MM.1S (cell line): ENCODE measurements around the gene ZBTB12.

Source experiments
- DNase-seq: peaks from one replicate; pipeline ENCODE4 v3.0.0-alpha.2; 2015
- H2AFZ ChIP-seq: fragments of 300-600 bp; sonication (generic); 2 replicates; pipeline ENCODE4 v1.6.0; 2016; ENCODE audit warnings: antibody characterized with exemption, low read length
- H3F3A ChIP-seq: fragments of 300-600 bp; sonication (generic); 2 replicates; pipeline ENCODE4 v1.6.1; 2016; ENCODE audit warnings: mild to moderate bottlenecking, antibody characterized with exemption, low read length, moderate library complexity, mixed read lengths; ENCODE audit not compliant: insufficient read depth
- H3K27ac ChIP-seq: fragments of 300-600 bp; sonication (generic); 2 replicates; pipeline ENCODE4 v1.5.1; 2016; ENCODE audit warnings: mild to moderate bottlenecking, low read length
- H3K27me3 ChIP-seq: fragments of 300-600 bp; sonication (generic); replicated peaks from 2 replicates; pipeline ENCODE4 v1.6.0; 2016; ENCODE audit warnings: low read length; ENCODE audit not compliant: insufficient read depth
- H3K36me3 ChIP-seq: fragments of 300-600 bp; sonication (generic); replicated peaks from 2 replicates; pipeline ENCODE4 v1.6.1; 2016; ENCODE audit warnings: mild to moderate bottlenecking, low read length, mixed read lengths; ENCODE audit not compliant: insufficient read depth
- H3K4me1 ChIP-seq: fragments of 300-600 bp; sonication (generic); 2 replicates; pipeline ENCODE4 v1.6.1; 2016; ENCODE audit warnings: low read length, mixed read lengths
- H3K4me2 ChIP-seq: fragments of 300-600 bp; sonication (generic); 2 replicates; pipeline ENCODE4 v1.6.0; 2016; ENCODE audit warnings: low read depth, low read length
- H3K4me3 ChIP-seq: fragments of 300-600 bp; sonication (generic); 2 replicates; pipeline ENCODE4 v1.5.1; 2016; ENCODE audit warnings: low read length, mixed read lengths
- H3K79me2 ChIP-seq: fragments of 300-600 bp; sonication (generic); 2 replicates; pipeline ENCODE4 v1.6.1; 2016; ENCODE audit warnings: mixed run types, low read length, mixed read lengths
- H3K9ac ChIP-seq: fragments of 300-600 bp; sonication (generic); 2 replicates; pipeline ENCODE4 v1.6.1; 2016; ENCODE audit warnings: low read length, mixed read lengths
- H3K9me2 ChIP-seq: fragments of 300-600 bp; sonication (generic); replicated peaks from 2 replicates; pipeline ENCODE4 v1.6.1; 2016; ENCODE audit warnings: mild to moderate bottlenecking, low read length, mixed read lengths; ENCODE audit not compliant: insufficient read depth
- H3K9me3 ChIP-seq: fragments of 300-600 bp; sonication (generic); replicated peaks from 2 replicates; pipeline ENCODE4 v1.6.1; 2016; ENCODE audit warnings: mild to moderate bottlenecking, low read length, mixed read lengths; ENCODE audit not compliant: insufficient read depth
- H4K20me1 ChIP-seq: fragments of 300-600 bp; sonication (generic); 2 replicates; pipeline ENCODE4 v1.6.1; 2016; ENCODE audit warnings: mild to moderate bottlenecking, low read length, moderate library complexity, mixed read lengths; ENCODE audit not compliant: insufficient read depth
- EZH2 ChIP-seq: fragments of 300-600 bp; sonication (generic); optimal IDR thresholded peaks from 2 replicates; pipeline ENCODE3; 2017; ENCODE audit warnings: low read depth, mild to moderate bottlenecking, antibody characterized with exemption, low read length, mixed read lengths
- EZH2phosphoT487 ChIP-seq: fragments of 300-600 bp; sonication (generic); IDR thresholded peaks from 2 replicates; pipeline ENCODE4 v1.6.1; 2018; ENCODE audit warnings: antibody characterized with exemption, low read length
- TF ChIP-seq, protein P1 (sequence below): fragments of 300-600 bp; sonication (generic); IDR thresholded peaks from 2 replicates; pipeline ENCODE4 v1.5.1; 2016; ENCODE audit warnings: antibody characterized with exemption, low read length, mixed read lengths

Gene ZBTB12

DNA sequence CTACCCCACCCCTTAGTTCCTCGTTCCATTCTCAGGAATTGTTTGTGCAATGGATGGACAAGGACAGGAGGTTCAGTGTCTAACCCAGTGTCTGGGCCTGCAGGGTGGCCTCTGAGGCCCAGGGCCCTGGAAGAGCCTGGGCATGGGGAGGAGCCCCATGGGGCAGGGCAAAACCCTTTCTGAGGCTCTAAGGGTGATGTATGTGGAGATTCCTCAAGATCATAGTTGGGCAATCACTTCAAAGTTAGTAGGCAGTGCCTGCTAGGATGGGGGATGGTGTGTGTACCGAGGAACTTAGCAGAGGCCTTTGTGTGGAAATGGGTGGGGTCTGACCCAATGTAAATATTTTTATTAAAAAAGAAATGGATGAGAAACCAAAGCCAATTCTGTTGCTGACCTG is 18.9 kb upstream of the ZBTB12 start:
- no peak overlapping the region for H3K4me2 ChIP-seq
- no peak overlapping the region for H3K27ac ChIP-seq
- no peaks in the 10 kb centered on the region for H3F3A ChIP-seq
- no peak overlapping the region for H3K9ac ChIP-seq
- no peaks in the 10 kb centered on the region for H3K4me1 ChIP-seq
- H3K36me3 ChIP-seq: no peaks in the 10 kb centered on the region
- H2AFZ ChIP-seq: no peak overlapping the region
- H3K4me3 ChIP-seq: no peak overlapping the region
- no peaks in the 10 kb centered on the region for H3K9me3 ChIP-seq
- DNase-seq: no peak
- H3K9me2 ChIP-seq: no peaks in the 10 kb centered on the region
- no peaks in the 10 kb centered on the region for H3K27me3 ChIP-seq
- no peak for TF ChIP-seq EZH2phosphoT487
- TF ChIP-seq EZH2: no peak
- TF ChIP-seq, protein P1, sequence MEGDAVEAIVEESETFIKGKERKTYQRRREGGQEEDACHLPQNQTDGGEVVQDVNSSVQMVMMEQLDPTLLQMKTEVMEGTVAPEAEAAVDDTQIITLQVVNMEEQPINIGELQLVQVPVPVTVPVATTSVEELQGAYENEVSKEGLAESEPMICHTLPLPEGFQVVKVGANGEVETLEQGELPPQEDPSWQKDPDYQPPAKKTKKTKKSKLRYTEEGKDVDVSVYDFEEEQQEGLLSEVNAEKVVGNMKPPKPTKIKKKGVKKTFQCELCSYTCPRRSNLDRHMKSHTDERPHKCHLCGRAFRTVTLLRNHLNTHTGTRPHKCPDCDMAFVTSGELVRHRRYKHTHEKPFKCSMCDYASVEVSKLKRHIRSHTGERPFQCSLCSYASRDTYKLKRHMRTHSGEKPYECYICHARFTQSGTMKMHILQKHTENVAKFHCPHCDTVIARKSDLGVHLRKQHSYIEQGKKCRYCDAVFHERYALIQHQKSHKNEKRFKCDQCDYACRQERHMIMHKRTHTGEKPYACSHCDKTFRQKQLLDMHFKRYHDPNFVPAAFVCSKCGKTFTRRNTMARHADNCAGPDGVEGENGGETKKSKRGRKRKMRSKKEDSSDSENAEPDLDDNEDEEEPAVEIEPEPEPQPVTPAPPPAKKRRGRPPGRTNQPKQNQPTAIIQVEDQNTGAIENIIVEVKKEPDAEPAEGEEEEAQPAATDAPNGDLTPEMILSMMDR: no peak
- H3K79me2 ChIP-seq: no peaks in the 10 kb centered on the region
- H4K20me1 ChIP-seq: no peaks in the 10 kb centered on the region

DNA sequence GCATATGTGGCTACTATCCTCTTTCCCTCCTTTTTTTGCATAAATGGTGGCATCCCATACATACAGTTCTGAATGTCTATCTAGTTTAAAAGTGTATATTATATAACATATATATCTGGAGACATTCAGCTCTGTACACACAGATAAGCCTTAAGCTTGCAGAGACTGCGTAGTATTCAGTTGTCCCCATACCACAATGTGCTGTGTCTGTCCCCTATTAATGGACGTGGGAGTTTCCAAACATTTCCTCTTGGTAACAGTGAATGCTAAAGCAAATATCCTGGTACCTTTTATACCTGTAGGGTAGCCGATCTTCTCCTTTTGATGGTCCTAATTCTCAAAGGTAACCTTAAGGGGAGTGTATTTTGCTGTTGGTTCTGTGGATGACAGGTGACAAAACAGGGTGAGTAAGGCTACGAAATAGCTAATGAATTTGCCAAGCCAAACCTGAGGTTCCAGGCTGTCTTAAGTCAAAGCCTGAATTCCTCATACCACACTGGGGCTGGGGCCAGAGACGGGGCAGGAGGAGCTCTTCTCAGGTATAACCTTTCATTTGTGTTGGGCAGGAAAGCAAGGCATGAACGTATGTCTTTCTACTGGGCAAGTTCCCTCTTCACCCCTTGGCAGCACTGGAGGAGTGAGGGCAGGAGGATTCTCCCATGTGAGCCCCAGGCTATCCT is 17.9 kb upstream of the ZBTB12 start:
- Histone ChIP-seq H2AFZ (no peak overlapping the region), H3K79me2 (no peaks in the 10 kb centered on the region), H3K9me3 (no peaks in the 10 kb centered on the region), H3K36me3 (no peaks in the 10 kb centered on the region), H3K4me1 (no peaks in the 10 kb centered on the region), H3K4me2 (no peak overlapping the region), H3F3A (no peaks in the 10 kb centered on the region), H3K27me3 (no peaks in the 10 kb centered on the region), H3K9me2 (no peaks in the 10 kb centered on the region), H3K27ac (no peak overlapping the region), H3K9ac (no peak overlapping the region), H3K4me3 (no peak overlapping the region), H4K20me1 (no peaks in the 10 kb centered on the region)
- no peak for DNase-seq
- TF ChIP-seq EZH2 (no peak), EZH2phosphoT487 (no peak)
- TF ChIP-seq, protein P1: no peak

DNA sequence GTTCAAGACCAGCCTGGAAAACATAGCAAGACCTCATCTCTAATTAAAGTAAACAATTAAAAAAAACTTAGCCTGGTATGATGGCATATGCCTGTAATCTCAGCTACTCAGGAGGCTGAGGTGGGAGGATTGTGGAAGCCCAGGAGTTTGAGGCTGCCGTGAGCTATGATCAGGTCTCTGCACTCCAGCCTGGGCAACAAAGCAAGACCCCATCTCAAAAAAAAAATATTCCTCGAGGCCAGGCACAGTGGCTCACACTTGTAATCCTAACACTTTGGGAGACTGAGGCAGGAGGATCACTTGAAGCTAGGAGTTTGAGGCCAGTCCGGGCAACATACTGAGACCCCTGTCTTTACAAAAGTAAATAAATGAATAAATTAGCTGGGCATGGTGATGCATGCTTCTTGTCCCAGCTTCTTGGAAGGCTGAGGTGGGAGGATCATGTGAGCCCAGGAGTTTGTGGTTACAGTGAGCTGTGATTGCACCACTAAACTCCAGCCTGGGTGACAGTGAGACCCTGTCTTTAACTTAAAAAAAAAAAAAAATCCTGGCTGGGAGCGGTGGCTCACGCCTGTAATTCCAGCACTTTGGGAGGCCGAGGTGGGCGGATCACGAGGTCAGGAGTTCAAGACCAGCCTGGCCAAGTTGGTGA is 16.3 kb upstream of the ZBTB12 start:
- Histone ChIP-seq H3K4me1 (no peaks in the 10 kb centered on the region), H3K36me3 (no peaks in the 10 kb centered on the region), H3K27me3 (no peaks in the 10 kb centered on the region), H3K9me3 (no peaks in the 10 kb centered on the region), H3K4me3 (no peak overlapping the region), H3K9ac (no peak overlapping the region), H3K9me2 (no peaks in the 10 kb centered on the region), H3F3A (no peaks in the 10 kb centered on the region), H2AFZ (no peak overlapping the region), H3K79me2 (no peaks in the 10 kb centered on the region), H3K27ac (no peak overlapping the region), H4K20me1 (no peaks in the 10 kb centered on the region), H3K4me2 (no peak overlapping the region)
- TF ChIP-seq, protein P1: no peak
- TF ChIP-seq EZH2 (no peak), EZH2phosphoT487 (no peak)
- DNase-seq: no peak
